Measurements from ENCODE around the gene FAM234B.

The FAM234B gene

GRCh38 chr12:13124656-13125505 is 80.7 kb downstream of the FAM234B start:
- DNase-seq, result no peak

GRCh38 chr12:13125996-13126395 is 81.8 kb downstream of the FAM234B start:
- DNase-seq, result no peak

GRCh38 chr12:13126494-13126893 is 82.3 kb downstream of the FAM234B start:
- no peak for DNase-seq

GRCh38 chr12:13127444-13127843 is 83.3 kb downstream of the FAM234B start:
- DNase-seq, result no peak

- no peak for DNase-seq
Observed at GRCh38 chr12:13128291-13128965, 84.2 kb downstream of the FAM234B start.

- DNase-seq, result no peak
Observed at GRCh38 chr12:13130981-13131380, 86.8 kb downstream of the FAM234B start.
